GM19099 (cell line): Measurements from ENCODE around the gene CKMT2.

ENCODE experiments used
- POLR2A ChIP-seq: IDR thresholded peaks from 3 replicates; pipeline ENCODE4 v1.6.1; 2011; ENCODE audit warnings: low read depth; ENCODE audit not compliant: insufficient read length; ENCODE audit errors: extremely low read depth

CKMT2 gene

DNA sequence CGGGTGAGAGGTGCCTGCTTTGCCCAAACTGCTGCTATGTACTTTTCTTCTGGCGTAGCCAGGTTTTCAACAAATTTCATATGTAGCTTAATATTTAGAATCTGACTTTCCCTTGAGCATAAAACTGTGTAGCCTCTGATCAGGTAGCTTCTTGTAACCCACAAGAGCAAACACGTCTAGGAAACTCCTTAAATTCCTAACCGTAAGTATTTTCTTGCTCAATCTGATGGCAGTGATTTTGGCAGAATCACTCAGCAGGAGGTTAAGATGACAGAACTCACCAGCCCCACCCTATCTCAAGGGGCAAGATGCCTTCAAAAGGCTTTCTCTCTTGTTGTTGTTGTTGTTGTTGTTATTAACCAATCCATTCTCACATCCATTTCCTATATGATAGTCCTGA is 20.8 kb downstream of the CKMT2 start:
- no peak for TF ChIP-seq POLR2A

DNA sequence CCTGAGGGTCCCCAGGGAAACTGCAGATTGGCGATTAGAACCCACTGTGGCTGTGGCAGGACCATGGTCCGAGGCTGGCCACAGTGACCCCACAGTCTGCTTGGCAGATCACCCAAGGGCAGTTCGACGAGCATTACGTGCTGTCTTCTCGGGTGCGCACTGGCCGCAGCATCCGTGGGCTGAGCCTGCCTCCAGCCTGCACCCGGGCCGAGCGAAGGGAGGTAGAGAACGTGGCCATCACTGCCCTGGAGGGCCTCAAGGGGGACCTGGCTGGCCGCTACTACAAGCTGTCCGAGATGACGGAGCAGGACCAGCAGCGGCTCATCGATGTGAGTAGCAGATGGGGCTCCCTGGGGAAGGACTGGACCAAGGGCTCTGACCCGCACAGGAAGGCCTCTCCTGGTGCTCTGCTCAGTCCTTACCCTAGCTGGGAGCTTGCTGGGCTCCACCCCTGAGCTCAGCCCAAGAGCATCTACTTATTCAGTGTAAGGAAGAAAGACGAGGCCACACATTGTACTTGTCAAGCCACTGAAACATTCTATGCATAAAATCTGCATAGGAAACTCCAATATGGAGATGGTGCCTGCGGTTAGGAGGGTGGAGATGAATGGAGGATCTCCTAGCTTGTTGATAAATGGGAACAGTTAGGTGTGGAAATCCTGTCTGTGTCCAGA is 21.9 kb downstream of the CKMT2 start:
- TF ChIP-seq POLR2A, result no peak

DNA sequence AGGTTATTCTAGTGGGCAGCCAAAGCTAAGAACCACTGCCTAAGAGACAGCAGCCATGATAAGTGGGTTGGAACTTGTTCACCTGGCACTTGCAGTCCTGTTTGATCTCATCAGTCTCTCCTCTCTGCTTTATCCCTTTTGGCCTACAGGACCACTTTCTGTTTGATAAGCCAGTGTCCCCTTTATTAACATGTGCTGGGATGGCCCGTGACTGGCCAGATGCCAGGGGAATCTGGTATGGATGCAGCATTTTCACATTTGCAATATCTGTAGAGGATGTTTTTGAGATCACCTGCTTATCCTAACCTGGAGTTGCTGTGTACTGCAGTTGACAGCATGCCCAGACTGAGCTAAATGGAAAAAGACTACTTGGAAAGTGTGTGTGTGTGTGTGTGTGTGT is 23.6 kb downstream of the CKMT2 start:
- TF ChIP-seq POLR2A, result no peak

DNA sequence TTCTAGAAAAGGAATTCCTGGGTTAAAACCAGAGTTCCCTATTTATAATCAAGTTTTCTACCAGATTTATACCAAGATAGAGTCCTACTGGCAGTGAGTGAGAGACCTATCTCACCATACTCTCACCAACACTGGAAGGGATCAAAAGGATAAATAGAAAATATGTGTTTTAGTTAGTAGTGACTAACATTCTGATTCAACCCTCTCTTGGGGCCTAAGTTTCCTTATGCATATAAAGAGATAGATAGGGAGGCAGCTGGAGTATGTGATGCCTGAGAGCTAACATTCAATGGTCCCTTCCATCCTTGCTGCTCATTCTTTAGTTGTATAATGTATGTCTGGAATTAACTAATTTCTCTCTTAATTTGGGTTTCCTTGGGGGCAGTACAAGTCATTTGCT is 32.0 kb downstream of the CKMT2 start:
- TF ChIP-seq POLR2A, result no peak

DNA sequence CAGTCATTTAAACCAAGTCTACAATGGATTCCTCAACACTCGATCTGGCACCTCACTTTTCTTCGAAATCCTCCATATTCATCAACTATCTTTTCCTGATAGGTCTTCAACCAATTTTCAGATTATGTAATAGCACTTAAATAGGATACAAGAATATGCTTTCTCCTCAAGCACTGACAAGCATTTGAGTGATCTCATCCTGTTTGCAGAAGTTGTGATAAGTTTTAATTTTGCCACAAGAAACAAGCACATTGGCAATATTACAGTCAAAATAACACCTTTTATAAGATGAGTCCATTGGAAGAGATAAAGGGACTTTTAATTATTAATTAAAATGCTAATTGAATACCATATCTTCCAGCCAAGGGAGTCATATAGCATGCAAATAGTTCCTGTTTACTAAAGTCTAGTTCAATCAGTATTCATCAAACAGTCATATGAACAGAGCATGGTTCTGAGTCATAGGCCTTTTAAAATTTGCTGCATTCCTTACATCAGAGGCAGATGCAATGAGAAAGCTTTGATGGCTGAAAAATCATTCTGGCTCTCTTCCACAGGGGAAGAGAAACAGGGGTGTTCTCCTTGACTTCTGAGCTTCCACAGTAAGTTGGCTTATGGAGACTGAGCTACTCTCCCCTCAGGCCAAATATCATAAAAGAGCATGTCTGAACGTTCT is 35.5 kb downstream of the CKMT2 start:
- no peak for TF ChIP-seq POLR2A

DNA sequence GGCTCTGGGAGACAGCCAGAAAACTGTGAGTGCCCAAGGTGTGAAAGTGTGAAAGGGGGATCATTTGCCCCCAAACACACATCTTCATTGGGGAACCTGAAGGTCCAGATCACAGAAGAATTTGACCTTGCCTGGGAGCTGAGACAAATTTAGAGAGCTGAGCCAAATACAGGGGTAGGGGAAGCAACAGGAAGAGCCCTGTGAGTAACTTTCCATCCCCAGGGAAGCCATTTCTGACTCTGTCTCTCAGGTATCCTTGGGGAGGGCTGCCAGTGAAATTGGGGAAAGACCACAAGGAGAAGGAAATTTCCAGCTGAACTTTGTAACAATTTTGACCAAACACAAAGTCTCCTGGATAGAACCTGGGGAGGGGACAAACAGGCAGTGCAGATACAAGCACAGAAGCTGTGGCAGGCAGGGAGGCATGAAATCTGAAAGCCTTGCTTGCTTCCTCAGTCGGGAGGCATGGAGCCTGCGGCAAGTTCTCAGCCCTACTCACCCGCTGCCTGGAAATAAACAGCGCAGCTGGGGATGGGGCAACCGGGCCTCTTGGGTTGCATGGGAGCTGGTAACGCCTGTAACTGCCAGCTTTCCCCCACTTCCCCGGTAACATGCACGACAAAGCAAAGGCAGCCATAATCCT is 36.8 kb downstream of the CKMT2 start:
- no peak for TF ChIP-seq POLR2A

DNA sequence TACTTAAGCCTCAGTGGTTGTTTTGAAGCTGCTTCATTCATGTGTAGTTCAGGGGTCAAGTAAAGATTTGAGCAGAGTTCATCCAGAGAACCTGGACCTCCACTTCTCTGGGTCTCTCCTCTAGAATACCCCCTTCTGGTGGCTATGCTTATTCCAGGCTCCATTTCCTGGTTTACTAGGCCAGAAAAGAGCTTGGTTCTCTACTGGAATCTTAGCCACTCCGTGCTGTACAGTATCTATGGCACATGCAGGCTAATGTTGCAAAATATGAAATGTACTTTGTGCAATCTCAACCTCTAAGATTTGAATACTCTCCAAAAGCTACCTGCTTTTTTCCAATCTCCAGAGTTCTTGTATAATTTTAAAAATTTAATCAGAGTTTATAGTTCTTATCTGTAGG is 50.9 kb downstream of the CKMT2 start:
- TF ChIP-seq POLR2A, result no peak

DNA sequence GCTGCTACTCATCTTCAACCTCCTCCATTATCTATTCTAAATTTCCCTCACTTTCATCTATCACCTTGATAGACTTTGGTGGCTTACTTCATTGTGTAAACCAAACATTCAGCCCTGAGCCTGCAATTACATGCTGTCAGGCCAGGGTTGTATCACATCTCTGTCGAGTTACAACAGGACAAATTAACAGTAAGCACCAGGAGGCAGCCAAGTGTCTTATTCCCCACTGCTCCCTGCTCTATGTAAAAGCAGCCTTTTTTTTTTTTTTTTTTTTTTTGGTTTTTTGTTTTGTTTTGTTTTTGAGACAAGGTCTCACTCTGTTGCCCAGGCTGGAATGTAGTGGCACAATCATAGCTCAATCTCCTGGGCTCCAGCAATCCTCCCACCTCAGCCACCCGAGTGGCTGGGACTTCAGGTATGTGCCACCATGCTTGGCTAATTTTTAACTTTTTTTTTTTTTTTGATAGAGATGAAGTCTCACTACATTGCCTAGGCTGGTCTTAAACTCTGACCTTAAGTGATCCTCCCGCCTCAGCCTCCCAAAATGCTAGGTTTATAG is 53.0 kb downstream of the CKMT2 start:
- no peak for TF ChIP-seq POLR2A

DNA sequence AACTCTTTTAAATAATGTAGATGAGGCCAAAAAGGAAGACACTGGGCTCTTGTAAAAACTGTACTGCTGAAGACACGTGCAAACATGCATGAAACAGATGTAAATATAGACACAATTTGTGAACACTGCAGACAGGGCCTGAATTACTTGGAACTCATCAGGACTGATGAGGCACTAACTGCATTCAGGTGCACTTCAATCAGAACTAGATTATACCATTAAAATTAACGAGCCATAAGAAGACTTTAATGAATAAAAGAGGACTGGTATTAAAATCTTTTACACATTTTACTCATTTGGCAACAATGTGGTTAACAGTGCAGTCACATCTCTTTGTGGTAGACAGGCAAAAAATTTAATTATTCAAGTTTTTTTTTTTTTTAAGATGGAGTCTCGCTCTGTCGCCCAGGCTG is 54.9 kb downstream of the CKMT2 start:
- TF ChIP-seq POLR2A, result no peak

DNA sequence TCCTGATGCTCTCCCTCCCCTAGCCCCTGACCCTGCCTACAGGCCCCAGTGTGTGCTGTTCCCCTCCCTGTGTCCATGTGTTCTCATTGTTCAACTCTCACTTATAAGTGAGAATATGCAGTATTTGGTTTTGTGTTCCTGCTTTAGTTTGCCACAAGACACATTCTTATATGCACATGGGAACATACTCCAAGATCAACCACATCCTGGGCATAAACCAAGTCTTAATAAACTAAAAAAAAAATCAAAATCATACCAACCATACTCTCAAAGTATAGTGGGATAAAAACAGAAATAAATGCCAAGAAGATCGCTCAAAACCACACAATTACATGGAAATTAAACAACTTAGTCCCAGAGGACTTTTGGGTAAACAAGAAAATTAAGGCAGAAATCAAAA is 57.0 kb downstream of the CKMT2 start:
- TF ChIP-seq POLR2A, result no peak

DNA sequence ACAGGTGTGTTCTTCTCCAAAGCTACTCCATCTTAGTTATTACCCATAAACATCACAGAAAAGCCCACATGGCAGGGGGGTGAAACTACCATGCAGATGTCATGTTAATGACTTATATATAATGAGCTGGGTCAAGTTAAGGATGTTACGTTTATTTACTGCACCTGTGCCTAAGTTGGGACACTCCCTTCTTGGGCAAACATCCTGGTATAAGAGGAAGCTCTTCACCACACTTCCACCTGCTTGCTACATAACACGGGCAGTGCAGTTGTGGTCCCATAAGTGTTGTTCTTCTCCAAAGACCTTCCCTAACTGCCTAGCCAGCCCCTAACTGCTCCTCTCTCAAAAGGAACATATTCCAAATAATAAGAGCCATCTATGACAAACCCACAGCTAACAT is 59.0 kb downstream of the CKMT2 start:
- no peak for TF ChIP-seq POLR2A

DNA sequence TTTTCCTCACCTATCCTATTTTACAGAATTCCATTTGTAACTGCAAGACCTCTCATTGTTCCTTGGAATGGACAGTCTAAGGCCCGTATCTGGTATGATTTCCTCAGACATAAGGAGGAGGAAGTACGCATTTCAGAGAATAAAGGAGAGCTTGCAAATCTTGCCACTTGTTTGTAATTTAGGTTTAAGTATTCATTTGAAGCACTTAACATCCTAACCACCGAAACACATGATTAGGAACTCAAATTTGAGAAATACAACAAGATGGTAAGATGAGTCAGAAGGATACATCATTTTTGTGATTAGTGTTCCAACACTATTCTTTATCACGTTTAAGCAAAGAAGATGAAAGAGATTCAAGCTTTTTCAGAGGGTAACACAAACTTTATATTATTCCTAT is 64.4 kb downstream of the CKMT2 start:
- no peak for TF ChIP-seq POLR2A

DNA sequence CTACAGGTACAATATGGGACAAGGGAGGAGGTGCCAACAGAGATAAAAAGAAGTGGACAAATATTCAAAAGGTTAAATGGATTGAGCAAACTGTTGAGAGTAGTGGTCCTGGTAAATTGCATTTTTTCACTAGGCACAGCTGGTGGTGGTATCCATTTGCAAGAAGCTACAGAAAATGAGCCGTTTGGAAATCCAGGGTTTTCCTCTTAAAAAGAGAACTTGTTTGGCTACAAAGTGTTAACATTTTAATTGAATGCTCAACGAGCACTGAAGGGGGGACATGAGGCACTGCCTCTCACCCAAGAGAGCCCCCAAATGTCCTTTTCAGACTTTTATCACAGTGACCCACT is 67.8 kb downstream of the CKMT2 start:
- no peak for TF ChIP-seq POLR2A

DNA sequence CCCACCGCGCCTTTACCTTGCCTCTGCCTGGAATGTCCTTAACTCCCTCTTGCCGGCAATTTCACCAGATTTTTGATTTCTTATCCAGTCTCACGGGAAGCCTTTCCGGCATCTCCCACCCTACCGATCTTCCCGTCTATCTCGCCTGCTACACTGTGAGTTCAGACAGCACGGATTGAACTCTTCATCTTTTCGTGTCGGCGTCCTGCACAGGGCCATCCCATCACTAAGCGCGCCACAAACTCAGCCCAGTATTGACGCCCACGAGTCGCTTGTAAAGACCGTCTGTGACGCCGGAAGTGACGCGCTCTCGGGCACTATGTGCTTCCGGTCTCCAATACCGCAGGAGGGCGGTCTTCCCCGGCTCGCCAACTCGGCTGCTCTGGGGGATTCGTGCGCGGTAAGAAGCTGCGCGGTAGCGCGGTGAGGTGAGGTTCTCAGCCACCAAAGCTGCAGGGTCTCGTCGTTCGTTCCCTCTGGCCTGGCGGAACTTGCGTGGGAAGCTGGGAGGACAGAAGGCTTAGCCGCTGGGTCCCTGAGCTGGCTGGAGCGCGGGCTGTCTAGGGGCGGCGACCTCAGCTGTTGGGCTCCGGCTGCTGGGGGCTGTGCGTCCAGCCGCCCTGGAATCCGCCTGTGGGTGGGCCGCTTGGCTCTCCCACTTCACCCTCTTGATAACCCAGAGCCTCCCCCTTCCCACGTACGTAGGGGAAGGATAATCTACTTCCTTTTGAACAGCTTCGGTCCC is 68.3 kb downstream of the CKMT2 start, which contains the start of gene ZCCHC9:
ZCCHC9 (plus strand) TSS at position 317 of the 745 bp plus-strand sequence. CDS start 3,171 bp downstream, outside the sequence.
- TF ChIP-seq POLR2A, result peak; percentile 96

DNA sequence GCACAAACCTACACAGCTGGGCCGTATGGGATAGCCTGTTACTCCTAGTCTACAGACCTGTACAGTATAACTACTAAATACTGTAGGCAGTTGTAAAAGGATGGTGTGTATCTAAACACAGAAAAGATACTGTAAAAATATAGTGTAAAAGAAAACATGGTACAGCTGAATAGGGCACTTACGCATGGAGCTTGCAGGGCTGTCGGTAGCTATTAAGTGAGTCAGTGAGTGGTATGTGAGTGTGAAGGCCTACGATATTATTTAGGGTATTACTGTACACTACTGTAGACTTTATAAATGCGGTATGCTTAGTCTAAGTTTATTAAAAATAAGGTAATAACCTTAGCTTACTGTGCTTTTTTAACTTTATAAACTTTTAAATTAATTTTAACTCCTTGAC is 69.5 kb downstream of the CKMT2 start:
- TF ChIP-seq POLR2A, result no peak
